GM23338 (cell line): ENCODE measurements around the gene ENOX1.

Experiments
- CREB1 ChIP-seq: fragments of 250-450 bp; sonication (Bioruptor Pico); IDR thresholded peaks from 2 replicates; pipeline ENCODE4 v1.5.0; 2020; ENCODE audit warnings: low read depth, mild to moderate bottlenecking, moderate library complexity
- CTCF ChIP-seq, 2 experiments: fragments of 200-600 bp in 1 of 2; sonication (generic) in 1 of 2; conservative IDR thresholded peaks; 2 replicates each; pipeline versions ENCODE4 v1.5.1 to v1.6.1; 2016 to 2017; ENCODE audit warnings: antibody characterized with exemption in 2 of 2, low read depth in 2 of 2, mild to moderate bottlenecking in 2 of 2, moderate library complexity in 1 of 2
- ETS1 ChIP-seq: IDR thresholded peaks from 2 replicates; pipeline ENCODE4 v1.6.1; 2016; ENCODE audit warnings: antibody characterized with exemption
- EZH2 ChIP-seq: fragments of 200-600 bp; sonication (generic); IDR thresholded peaks from one replicate; pipeline ENCODE4 v1.8.0; 2017; ENCODE audit warnings: antibody characterized with exemption, mild to moderate bottlenecking, low read depth; ENCODE audit not compliant: unreplicated experiment
- EZH2phosphoT487 ChIP-seq: fragments of 200-600 bp; sonication (generic); IDR thresholded peaks from one replicate; pipeline ENCODE4 v1.8.1; 2018; ENCODE audit warnings: antibody characterized with exemption; ENCODE audit not compliant: unreplicated experiment
- JUNB ChIP-seq: IDR thresholded peaks from one replicate; pipeline ENCODE4 v1.6.1; 2016; ENCODE audit warnings: antibody characterized with exemption; ENCODE audit not compliant: unreplicated experiment
- POLR2AphosphoS5 ChIP-seq: IDR thresholded peaks from 2 replicates; pipeline ENCODE4 v1.6.1; 2016; ENCODE audit warnings: antibody characterized with exemption, low read depth
- REST ChIP-seq: IDR thresholded peaks from one replicate; pipeline ENCODE4 v1.6.1; 2018; ENCODE audit warnings: antibody characterized with exemption; ENCODE audit not compliant: unreplicated experiment
- STAT1 ChIP-seq: IDR thresholded peaks from one replicate; pipeline ENCODE4 v1.6.1; 2016; ENCODE audit warnings: antibody characterized with exemption; ENCODE audit not compliant: unreplicated experiment
- ZNF331 ChIP-seq: fragments of 250-450 bp; sonication (Bioruptor Pico); IDR thresholded peaks from 2 replicates; pipeline ENCODE4 v1.5.0; 2020; ENCODE audit warnings: low read depth, mild to moderate bottlenecking, moderate library complexity

- TF ChIP-seq CTCF (conservative IDR thresholded peaks at IDR 0.05; ENCODE audit: low read depth in 2 of 2) (no peak), EZH2phosphoT487 (no peak), REST (no peak), EZH2 (no peak), POLR2AphosphoS5 (no peak), CREB1 (CRISPR knock-in tag) (no peak), ETS1 (no peak), ZNF331 (CRISPR knock-in tag) (no peak), JUNB (no peak), STAT1 (no peak)
Measured at GRCh38 chr13:43446126-43446525, 340.6 kb downstream of the ENOX1 start.
